ENCODE measurements around the gene TNFRSF21. TPM values are rescaled to one million over a fixed set of nuclear protein-coding genes. Genes with fewer than 3 reads are reported as not detected.

The TNFRSF21 gene
- total RNA-seq, 1 experiment from 2014 or later: 47.3 TPM

- CTCF ChIA-PET: no interaction called here
- H3K4me3 Mint-ChIP-seq: no peak overlapping the region
- peaks cover 4% of the 10 kb centered on the region for H3K9me3 Mint-ChIP-seq
- no peak overlapping the region for H3K27ac Mint-ChIP-seq
- no peak for TF ChIP-seq CTCF (IDR thresholded peaks at IDR 0.05)
- TF ChIP-seq JUN (CRISPR knock-in tag; IDR thresholded peaks at IDR 0.05): no peak
- TF ChIP-seq PRRX2 (CRISPR knock-in tag; IDR thresholded peaks at IDR 0.05): no peak
- no peak for TF ChIP-seq ATF1 (CRISPR knock-in tag; IDR thresholded peaks at IDR 0.05)
- TF ChIP-seq, protein P1, sequence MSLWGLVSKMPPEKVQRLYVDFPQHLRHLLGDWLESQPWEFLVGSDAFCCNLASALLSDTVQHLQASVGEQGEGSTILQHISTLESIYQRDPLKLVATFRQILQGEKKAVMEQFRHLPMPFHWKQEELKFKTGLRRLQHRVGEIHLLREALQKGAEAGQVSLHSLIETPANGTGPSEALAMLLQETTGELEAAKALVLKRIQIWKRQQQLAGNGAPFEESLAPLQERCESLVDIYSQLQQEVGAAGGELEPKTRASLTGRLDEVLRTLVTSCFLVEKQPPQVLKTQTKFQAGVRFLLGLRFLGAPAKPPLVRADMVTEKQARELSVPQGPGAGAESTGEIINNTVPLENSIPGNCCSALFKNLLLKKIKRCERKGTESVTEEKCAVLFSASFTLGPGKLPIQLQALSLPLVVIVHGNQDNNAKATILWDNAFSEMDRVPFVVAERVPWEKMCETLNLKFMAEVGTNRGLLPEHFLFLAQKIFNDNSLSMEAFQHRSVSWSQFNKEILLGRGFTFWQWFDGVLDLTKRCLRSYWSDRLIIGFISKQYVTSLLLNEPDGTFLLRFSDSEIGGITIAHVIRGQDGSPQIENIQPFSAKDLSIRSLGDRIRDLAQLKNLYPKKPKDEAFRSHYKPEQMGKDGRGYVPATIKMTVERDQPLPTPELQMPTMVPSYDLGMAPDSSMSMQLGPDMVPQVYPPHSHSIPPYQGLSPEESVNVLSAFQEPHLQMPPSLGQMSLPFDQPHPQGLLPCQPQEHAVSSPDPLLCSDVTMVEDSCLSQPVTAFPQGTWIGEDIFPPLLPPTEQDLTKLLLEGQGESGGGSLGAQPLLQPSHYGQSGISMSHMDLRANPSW (CRISPR knock-in tag; conservative IDR thresholded peaks at IDR 0.05; ENCODE audit: low read depth): no peak
- TF ChIP-seq CBFB (CRISPR knock-in tag; IDR thresholded peaks at IDR 0.05; ENCODE audit: low read depth): no peak
- TF ChIP-seq, protein P2, sequence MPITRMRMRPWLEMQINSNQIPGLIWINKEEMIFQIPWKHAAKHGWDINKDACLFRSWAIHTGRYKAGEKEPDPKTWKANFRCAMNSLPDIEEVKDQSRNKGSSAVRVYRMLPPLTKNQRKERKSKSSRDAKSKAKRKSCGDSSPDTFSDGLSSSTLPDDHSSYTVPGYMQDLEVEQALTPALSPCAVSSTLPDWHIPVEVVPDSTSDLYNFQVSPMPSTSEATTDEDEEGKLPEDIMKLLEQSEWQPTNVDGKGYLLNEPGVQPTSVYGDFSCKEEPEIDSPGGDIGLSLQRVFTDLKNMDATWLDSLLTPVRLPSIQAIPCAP (CRISPR knock-in tag; IDR thresholded peaks at IDR 0.05): no peak
- TF ChIP-seq, protein P3, sequence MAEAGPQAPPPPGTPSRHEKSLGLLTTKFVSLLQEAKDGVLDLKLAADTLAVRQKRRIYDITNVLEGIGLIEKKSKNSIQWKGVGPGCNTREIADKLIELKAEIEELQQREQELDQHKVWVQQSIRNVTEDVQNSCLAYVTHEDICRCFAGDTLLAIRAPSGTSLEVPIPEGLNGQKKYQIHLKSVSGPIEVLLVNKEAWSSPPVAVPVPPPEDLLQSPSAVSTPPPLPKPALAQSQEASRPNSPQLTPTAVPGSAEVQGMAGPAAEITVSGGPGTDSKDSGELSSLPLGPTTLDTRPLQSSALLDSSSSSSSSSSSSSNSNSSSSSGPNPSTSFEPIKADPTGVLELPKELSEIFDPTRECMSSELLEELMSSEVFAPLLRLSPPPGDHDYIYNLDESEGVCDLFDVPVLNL (CRISPR knock-in tag; IDR thresholded peaks at IDR 0.05; ENCODE audit: borderline replicate concordance, low read depth): no peak
- TF ChIP-seq NFE2L1 (CRISPR knock-in tag; IDR thresholded peaks at IDR 0.05): no peak
- no peak for TF ChIP-seq JAZF1 (CRISPR knock-in tag; IDR thresholded peaks at IDR 0.05)
- DNase-seq (ENCODE audit: low spot score) (no peak), ATAC-seq (no peak)
- H3K4me1 Mint-ChIP-seq: no peaks in the 10 kb centered on the region
- no peaks in the 10 kb centered on the region; the same call in 1 of the 2 replicates for H3K27me3 Mint-ChIP-seq (ENCODE audit: low read depth)
- POLR2A ChIA-PET: no interaction called here
- no peaks in the 10 kb centered on the region for H3K36me3 Mint-ChIP-seq
Observed at GRCh38 chr6:47209632-47210031, 100.1 kb downstream of the TNFRSF21 start.

DNA sequence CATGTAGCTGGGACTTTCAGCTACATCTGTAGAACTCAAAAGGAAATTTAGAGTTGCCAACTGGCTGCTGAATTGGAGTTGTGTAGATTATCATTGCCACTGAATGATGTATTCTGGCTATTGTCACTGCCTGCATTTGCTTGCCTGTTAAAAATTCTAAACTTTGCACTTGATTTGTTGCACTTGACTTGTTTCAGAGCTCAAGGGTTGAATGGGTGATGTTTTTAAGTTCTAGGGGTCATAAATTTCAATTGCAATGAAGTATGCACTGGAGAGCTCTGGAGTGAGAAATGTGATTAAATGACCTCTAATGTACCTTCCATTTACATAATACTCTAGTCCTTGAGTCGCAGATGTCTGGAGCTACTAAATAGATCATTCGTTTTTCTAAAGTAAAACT is 102.4 kb downstream of the TNFRSF21 start:
- POLR2A ChIA-PET: no interaction called here
- Mint-ChIP-seq H3K27me3 (ENCODE audit: low read depth) (no peaks in the 10 kb centered on the region), H3K9me3 (peaks cover 4% of the 10 kb centered on the region), H3K36me3 (no peaks in the 10 kb centered on the region), H3K4me1 (no peaks in the 10 kb centered on the region), H3K4me3 (no peak overlapping the region), H3K27ac (no peak overlapping the region)
- ATAC-seq (no peak), DNase-seq (ENCODE audit: low spot score) (no peak)
- TF ChIP-seq CBFB (CRISPR knock-in tag; IDR thresholded peaks at IDR 0.05; ENCODE audit: low read depth) (no peak), ZNF423 (CRISPR knock-in tag; IDR thresholded peaks at IDR 0.05) (no peak), SOX15 (CRISPR knock-in tag; IDR thresholded peaks at IDR 0.05) (no peak), EMX1 (CRISPR knock-in tag; IDR thresholded peaks at IDR 0.05) (no peak), SMAD4 (CRISPR knock-in tag; IDR thresholded peaks at IDR 0.05) (no peak), GRHL2 (CRISPR knock-in tag; IDR thresholded peaks at IDR 0.05; ENCODE audit: insufficient replicate concordance, severe bottlenecking) (no peak), ZNF138 (CRISPR knock-in tag; conservative IDR thresholded peaks at IDR 0.05) (no peak), OVOL2 (CRISPR knock-in tag; IDR thresholded peaks at IDR 0.05; ENCODE audit: borderline replicate concordance) (no peak), IRF2 (CRISPR knock-in tag; IDR thresholded peaks at IDR 0.05; ENCODE audit: borderline replicate concordance, low read depth) (no peak)
- TF ChIP-seq, protein P4, sequence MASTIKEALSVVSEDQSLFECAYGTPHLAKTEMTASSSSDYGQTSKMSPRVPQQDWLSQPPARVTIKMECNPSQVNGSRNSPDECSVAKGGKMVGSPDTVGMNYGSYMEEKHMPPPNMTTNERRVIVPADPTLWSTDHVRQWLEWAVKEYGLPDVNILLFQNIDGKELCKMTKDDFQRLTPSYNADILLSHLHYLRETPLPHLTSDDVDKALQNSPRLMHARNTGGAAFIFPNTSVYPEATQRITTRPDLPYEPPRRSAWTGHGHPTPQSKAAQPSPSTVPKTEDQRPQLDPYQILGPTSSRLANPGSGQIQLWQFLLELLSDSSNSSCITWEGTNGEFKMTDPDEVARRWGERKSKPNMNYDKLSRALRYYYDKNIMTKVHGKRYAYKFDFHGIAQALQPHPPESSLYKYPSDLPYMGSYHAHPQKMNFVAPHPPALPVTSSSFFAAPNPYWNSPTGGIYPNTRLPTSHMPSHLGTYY (CRISPR knock-in tag; IDR thresholded peaks at IDR 0.05): no peak
- TF ChIP-seq, protein P5, sequence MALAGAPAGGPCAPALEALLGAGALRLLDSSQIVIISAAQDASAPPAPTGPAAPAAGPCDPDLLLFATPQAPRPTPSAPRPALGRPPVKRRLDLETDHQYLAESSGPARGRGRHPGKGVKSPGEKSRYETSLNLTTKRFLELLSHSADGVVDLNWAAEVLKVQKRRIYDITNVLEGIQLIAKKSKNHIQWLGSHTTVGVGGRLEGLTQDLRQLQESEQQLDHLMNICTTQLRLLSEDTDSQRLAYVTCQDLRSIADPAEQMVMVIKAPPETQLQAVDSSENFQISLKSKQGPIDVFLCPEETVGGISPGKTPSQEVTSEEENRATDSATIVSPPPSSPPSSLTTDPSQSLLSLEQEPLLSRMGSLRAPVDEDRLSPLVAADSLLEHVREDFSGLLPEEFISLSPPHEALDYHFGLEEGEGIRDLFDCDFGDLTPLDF (CRISPR knock-in tag; IDR thresholded peaks at IDR 0.05): no peak
- TF ChIP-seq, protein P6, sequence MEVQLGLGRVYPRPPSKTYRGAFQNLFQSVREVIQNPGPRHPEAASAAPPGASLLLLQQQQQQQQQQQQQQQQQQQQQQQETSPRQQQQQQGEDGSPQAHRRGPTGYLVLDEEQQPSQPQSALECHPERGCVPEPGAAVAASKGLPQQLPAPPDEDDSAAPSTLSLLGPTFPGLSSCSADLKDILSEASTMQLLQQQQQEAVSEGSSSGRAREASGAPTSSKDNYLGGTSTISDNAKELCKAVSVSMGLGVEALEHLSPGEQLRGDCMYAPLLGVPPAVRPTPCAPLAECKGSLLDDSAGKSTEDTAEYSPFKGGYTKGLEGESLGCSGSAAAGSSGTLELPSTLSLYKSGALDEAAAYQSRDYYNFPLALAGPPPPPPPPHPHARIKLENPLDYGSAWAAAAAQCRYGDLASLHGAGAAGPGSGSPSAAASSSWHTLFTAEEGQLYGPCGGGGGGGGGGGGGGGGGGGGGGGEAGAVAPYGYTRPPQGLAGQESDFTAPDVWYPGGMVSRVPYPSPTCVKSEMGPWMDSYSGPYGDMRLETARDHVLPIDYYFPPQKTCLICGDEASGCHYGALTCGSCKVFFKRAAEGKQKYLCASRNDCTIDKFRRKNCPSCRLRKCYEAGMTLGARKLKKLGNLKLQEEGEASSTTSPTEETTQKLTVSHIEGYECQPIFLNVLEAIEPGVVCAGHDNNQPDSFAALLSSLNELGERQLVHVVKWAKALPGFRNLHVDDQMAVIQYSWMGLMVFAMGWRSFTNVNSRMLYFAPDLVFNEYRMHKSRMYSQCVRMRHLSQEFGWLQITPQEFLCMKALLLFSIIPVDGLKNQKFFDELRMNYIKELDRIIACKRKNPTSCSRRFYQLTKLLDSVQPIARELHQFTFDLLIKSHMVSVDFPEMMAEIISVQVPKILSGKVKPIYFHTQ (CRISPR knock-in tag; IDR thresholded peaks at IDR 0.05): no peak
- TF ChIP-seq, protein P7, sequence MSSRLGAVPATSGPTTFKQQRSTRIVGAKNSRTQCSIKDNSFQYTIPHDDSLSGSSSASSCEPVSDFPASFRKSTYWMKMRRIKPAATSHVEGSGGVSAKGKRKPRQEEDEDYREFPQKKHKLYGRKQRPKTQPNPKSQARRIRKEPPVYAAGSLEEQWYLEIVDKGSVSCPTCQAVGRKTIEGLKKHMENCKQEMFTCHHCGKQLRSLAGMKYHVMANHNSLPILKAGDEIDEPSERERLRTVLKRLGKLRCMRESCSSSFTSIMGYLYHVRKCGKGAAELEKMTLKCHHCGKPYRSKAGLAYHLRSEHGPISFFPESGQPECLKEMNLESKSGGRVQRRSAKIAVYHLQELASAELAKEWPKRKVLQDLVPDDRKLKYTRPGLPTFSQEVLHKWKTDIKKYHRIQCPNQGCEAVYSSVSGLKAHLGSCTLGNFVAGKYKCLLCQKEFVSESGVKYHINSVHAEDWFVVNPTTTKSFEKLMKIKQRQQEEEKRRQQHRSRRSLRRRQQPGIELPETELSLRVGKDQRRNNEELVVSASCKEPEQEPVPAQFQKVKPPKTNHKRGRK (CRISPR knock-in tag; IDR thresholded peaks at IDR 0.05; ENCODE audit: borderline replicate concordance): no peak
- CTCF ChIA-PET: interaction anchor here (1.6 kb wide), 1 partner anchor 110 kb away, joined by 3 read pairs; no protein-coding TSS in a partner anchor

Measured in WTC11 (cell line).